WTC11 (cell line): Measurements from ENCODE around the gene USP38. TPM values are rescaled to one million over a fixed set of nuclear protein-coding genes. Genes with fewer than 3 reads are reported as not detected.
"Not testable (repeated sequence)": the region's sequence is repeated elsewhere in the genome, so short reads cannot be mapped to it uniquely, and the experiment has no call there.

ENCODE experiments used
- ATAC-seq: fragments of 200-7000 bp; cut with Tn5 transposase; 2 replicates; pipeline ENCODE4 v1.10.0; 2021; ENCODE audit warnings: mild to moderate bottlenecking, moderate library complexity
- CTCF ChIA-PET: fragments of 300-600 bp; sonication (Branson Sonifier 250); formaldehyde crosslinking; loops from one replicate; lab custom pipeline; 2021; ENCODE audit warnings: antibody characterized with exemption; lab: Charles Lee
- POLR2A ChIA-PET: fragments of 350-600 bp; sonication (Branson Sonifier 250); formaldehyde crosslinking; loops from one replicate; lab custom pipeline; 2021; ENCODE audit warnings: antibody characterized with exemption; lab: Charles Lee
- DNase-seq: peaks from one replicate; pipeline ENCODE4 v3.0.0; 2021; ENCODE audit warnings: low spot score
- H3K27ac Mint-ChIP-seq: 2 replicates; pipeline ENCODE4 v1.8.0; 2021; ENCODE audit warnings: mixed read lengths
- H3K27me3 Mint-ChIP-seq: 2 replicates; pipeline ENCODE4 v1.8.0; 2021; ENCODE audit warnings: low read depth, mild to moderate bottlenecking, moderate library complexity, mixed read lengths
- H3K36me3 Mint-ChIP-seq: 2 replicates; pipeline ENCODE4 v1.8.0; 2021; ENCODE audit warnings: mixed read lengths
- H3K4me1 Mint-ChIP-seq: 2 replicates; pipeline ENCODE4 v1.8.0; 2022; ENCODE audit warnings: mixed read lengths
- H3K4me3 Mint-ChIP-seq: 2 replicates; pipeline ENCODE4 v1.8.0; 2021; ENCODE audit warnings: mild to moderate bottlenecking, moderate library complexity, mixed read lengths
- H3K9me3 Mint-ChIP-seq: 2 replicates; pipeline ENCODE4 v1.8.0; 2021; ENCODE audit warnings: mixed read lengths
- CDX4 ChIP-seq: fragments of 250-450 bp; sonication (Bioruptor Pico); IDR thresholded peaks from 2 replicates; pipeline ENCODE4 v1.9.0; 2021; ENCODE audit warnings: moderate library complexity, mild to moderate bottlenecking, inconsistent platforms, borderline replicate concordance
- CTCF ChIP-seq: fragments of 200-600 bp; IDR thresholded peaks from 2 replicates; pipeline ENCODE4 v1.8.0; 2022; ENCODE audit warnings: antibody characterized with exemption
- ETV6 ChIP-seq: sonication (generic); formaldehyde crosslinking; IDR thresholded peaks from 2 replicates; pipeline ENCODE4 v1.8.1; 2022; ENCODE audit warnings: mild to moderate bottlenecking, missing genetic modification reagents
- FOXP1 ChIP-seq: sonication (generic); formaldehyde crosslinking; IDR thresholded peaks from 2 replicates; pipeline ENCODE4 v1.8.0; 2022; ENCODE audit warnings: missing genetic modification reagents, mild to moderate bottlenecking, moderate library complexity, borderline replicate concordance
- NR2C2 ChIP-seq: sonication (generic); formaldehyde crosslinking; IDR thresholded peaks from 2 replicates; pipeline ENCODE4 v1.8.0; 2022; ENCODE audit warnings: mild to moderate bottlenecking, missing genetic modification reagents
- OVOL2 ChIP-seq: fragments of 250-450 bp; sonication (Bioruptor Pico); IDR thresholded peaks from 2 replicates; pipeline ENCODE4 v1.9.0; 2021; ENCODE audit warnings: mild to moderate bottlenecking, borderline replicate concordance
- PRDM15 ChIP-seq: sonication (generic); formaldehyde crosslinking; IDR thresholded peaks from 2 replicates; pipeline ENCODE4 v1.8.0; 2022; ENCODE audit warnings: missing genetic modification reagents
- RORB ChIP-seq: fragments of 250-450 bp; sonication (Bioruptor Pico); IDR thresholded peaks from 2 replicates; pipeline ENCODE4 v1.9.0; 2021; ENCODE audit warnings: mild to moderate bottlenecking
- SMAD3 ChIP-seq: sonication (generic); formaldehyde crosslinking; IDR thresholded peaks from 2 replicates; pipeline ENCODE4 v1.8.0; 2022; ENCODE audit warnings: missing genetic modification reagents, mild to moderate bottlenecking, borderline replicate concordance
- SOX15 ChIP-seq: fragments of 250-450 bp; sonication (Bioruptor Pico); IDR thresholded peaks from 2 replicates; pipeline ENCODE4 v1.9.0; 2021; ENCODE audit warnings: mild to moderate bottlenecking
- TEAD4 ChIP-seq: sonication (generic); formaldehyde crosslinking; IDR thresholded peaks from 2 replicates; pipeline ENCODE4 v1.8.0; 2022; ENCODE audit warnings: mild to moderate bottlenecking, missing genetic modification reagents
- USF1 ChIP-seq: sonication (generic); formaldehyde crosslinking; IDR thresholded peaks from 2 replicates; pipeline ENCODE4 v1.8.0; 2022; ENCODE audit warnings: mild to moderate bottlenecking, missing genetic modification reagents
- ZNF281 ChIP-seq: sonication (generic); formaldehyde crosslinking; IDR thresholded peaks from 2 replicates; pipeline ENCODE4 v1.8.0; 2023; ENCODE audit warnings: mild to moderate bottlenecking, missing genetic modification reagents
- ZNF396 ChIP-seq: fragments of 250-450 bp; sonication (Bioruptor Pico); IDR thresholded peaks from 2 replicates; pipeline ENCODE4 v1.8.0; 2021; ENCODE audit warnings: mild to moderate bottlenecking, moderate library complexity, borderline replicate concordance
- ZNF532 ChIP-seq: fragments of 250-450 bp; sonication (Bioruptor Pico); IDR thresholded peaks from 2 replicates; pipeline ENCODE4 v1.9.0; 2021; ENCODE audit warnings: mild to moderate bottlenecking, borderline replicate concordance
- total RNA-seq: library from RNA; stranded (reverse); gene quantifications from 3 replicates; pipeline ENCODE4 v1.2.3, GENCODE V29; 2021

USP38 gene
- total RNA-seq, 1 experiment from 2014 or later, result 10.3 TPM

GRCh38 chr4:143234153-143234552, 49.4 kb downstream of the USP38 start:
- Mint-ChIP-seq H3K27me3 (no peaks in the 10 kb centered on the region), H3K4me1 (no peaks in the 10 kb centered on the region), H3K27ac (no peak overlapping the region), H3K36me3 (no peaks in the 10 kb centered on the region), H3K4me3 (no peak overlapping the region), H3K9me3 (no peaks in the 10 kb centered on the region)
- ATAC-seq (no peak), DNase-seq (no peak)
- TF ChIP-seq USF1 (CRISPR knock-in tag), result no peak
- CTCF ChIA-PET, result no interaction called here
- POLR2A ChIA-PET, result no interaction called here

GRCh38 chr4:143237195-143237594, 52.5 kb downstream of the USP38 start:
- H3K4me3 Mint-ChIP-seq, POLR2A ChIA-PET, DNase-seq, CTCF ChIA-PET, H3K4me1 Mint-ChIP-seq, H3K27ac Mint-ChIP-seq, ATAC-seq, H3K27me3 Mint-ChIP-seq: not testable (repeated sequence)
- Mint-ChIP-seq H3K36me3 (peaks cover 11% of the 10 kb centered on the region), H3K9me3 (peaks cover 14% of the 10 kb centered on the region)

GRCh38 chr4:143240939-143241679, 56.4 kb downstream of the USP38 start:
- H3K9me3 Mint-ChIP-seq, result peaks cover 26% of the 10 kb centered on the region
- ATAC-seq (no peak), DNase-seq (no peak)
- TF ChIP-seq TEAD4 (CRISPR knock-in tag) (no peak), ZNF396 (CRISPR knock-in tag) (no peak), RORB (CRISPR knock-in tag) (no peak), FOXP1 (CRISPR knock-in tag) (no peak), OVOL2 (CRISPR knock-in tag) (no peak), CDX4 (CRISPR knock-in tag) (no peak), SMAD3 (CRISPR knock-in tag) (no peak), USF1 (CRISPR knock-in tag) (no peak), NR2C2 (no peak), CTCF (no peak), ZNF532 (no peak), ETV6 (CRISPR knock-in tag) (no peak), PRDM15 (CRISPR knock-in tag) (no peak), ZNF281 (CRISPR knock-in tag) (no peak), SOX15 (CRISPR knock-in tag) (no peak)
- peaks cover 21% of the 10 kb centered on the region for H3K36me3 Mint-ChIP-seq
- no peaks in the 10 kb centered on the region for H3K27me3 Mint-ChIP-seq
- no peak overlapping the region for H3K27ac Mint-ChIP-seq
- POLR2A ChIA-PET, result no interaction called here
- H3K4me1 Mint-ChIP-seq, result peaks cover 21% of the 10 kb centered on the region
- CTCF ChIA-PET, result no interaction called here
- no peak overlapping the region for H3K4me3 Mint-ChIP-seq
